Activated CD4-positive, alpha-beta memory T cell treated with anti-CD3 and anti-CD28 coated beads for 36 hours (primary cell): ENCODE results near the gene EMX1. TPM values are rescaled to one million over a fixed set of nuclear protein-coding genes. Genes with fewer than 3 reads are reported as not detected.

Experiments
- CTCF ChIA-PET: fragments of 350-600 bp; sonication (Branson Sonifier 250); formaldehyde crosslinking; loops from one replicate; lab custom pipeline; 2021; ENCODE audit warnings: antibody characterized with exemption, inconsistent platforms; lab: Charles Lee
- POLR2A ChIA-PET: fragments of 350-600 bp; sonication (Branson Sonifier 250); formaldehyde crosslinking; loops from one replicate; lab custom pipeline; 2021; ENCODE audit warnings: antibody characterized with exemption; lab: Charles Lee
- DNase-seq: peaks from one replicate; pipeline ENCODE4 v3.0.0-alpha.2; 2020
- H3K27ac Mint-ChIP-seq: one replicate; pipeline ENCODE4 v1.8.0; 2021; ENCODE audit warnings: mixed read lengths
- H3K27me3 Mint-ChIP-seq: one replicate; pipeline ENCODE4 v1.8.0; 2021; ENCODE audit warnings: mixed read lengths
- H3K36me3 Mint-ChIP-seq: one replicate; pipeline ENCODE4 v1.8.0; 2021; ENCODE audit warnings: mixed read lengths
- H3K4me1 Mint-ChIP-seq: one replicate; pipeline ENCODE4 v1.8.0; 2021; ENCODE audit warnings: low read depth, mixed read lengths
- H3K4me3 Mint-ChIP-seq: one replicate; pipeline ENCODE4 v1.8.0; 2021; ENCODE audit warnings: mild to moderate bottlenecking, mixed read lengths
- H3K9me3 Mint-ChIP-seq: one replicate; pipeline ENCODE4 v1.8.0; 2021; ENCODE audit warnings: mixed read lengths
- intact Hi-C: fragments of 100-400 bp; cut with micrococcal nuclease; formaldehyde crosslinking; loops from one replicate; pipeline ENCODE4 v1.15.1; 2023
- total RNA-seq, 2 experiments: library from RNA; stranded (reverse); gene quantifications; one replicate each; pipeline ENCODE4 v1.2.3, GENCODE V29; 2021

EMX1 gene
- total RNA-seq, 2 experiments from 2014 or later: not detected

DNA sequence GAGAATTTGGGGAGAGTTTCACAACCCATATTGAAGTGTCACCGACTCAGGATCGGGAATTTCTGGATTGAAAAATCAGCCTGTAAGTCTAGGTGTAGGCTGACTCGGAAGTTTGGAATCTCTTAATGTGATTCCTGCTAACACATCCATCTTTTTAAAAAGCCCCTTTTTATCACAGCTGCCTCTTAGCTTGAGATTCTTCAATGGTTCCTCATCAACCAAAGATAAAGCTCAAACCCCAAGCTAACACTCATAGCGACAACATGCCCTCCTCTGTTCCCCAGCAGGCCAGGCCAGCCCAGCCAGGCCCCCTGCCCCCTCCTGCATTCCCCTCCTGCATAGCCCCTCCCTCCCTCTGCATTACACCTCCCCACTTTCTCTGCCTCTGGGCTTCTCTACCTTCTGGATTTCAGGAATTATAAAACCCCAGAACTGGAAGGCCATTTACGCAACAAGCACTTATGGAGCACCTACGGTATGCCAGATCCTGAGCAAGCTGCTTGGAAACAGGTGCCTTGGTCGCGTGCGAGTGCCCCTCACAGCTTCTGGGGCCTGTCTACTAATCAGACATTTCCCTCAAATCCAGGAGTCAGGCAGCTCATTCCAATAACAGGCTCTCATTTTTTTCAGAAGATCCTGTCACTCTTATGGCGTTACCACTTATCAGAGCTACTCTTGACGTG is 63.4 kb downstream of the EMX1 start:
- H3K27me3 Mint-ChIP-seq: no peaks in the 10 kb centered on the region
- intact Hi-C loops: no loop called here
- H3K4me3 Mint-ChIP-seq: no peak overlapping the region

DNA sequence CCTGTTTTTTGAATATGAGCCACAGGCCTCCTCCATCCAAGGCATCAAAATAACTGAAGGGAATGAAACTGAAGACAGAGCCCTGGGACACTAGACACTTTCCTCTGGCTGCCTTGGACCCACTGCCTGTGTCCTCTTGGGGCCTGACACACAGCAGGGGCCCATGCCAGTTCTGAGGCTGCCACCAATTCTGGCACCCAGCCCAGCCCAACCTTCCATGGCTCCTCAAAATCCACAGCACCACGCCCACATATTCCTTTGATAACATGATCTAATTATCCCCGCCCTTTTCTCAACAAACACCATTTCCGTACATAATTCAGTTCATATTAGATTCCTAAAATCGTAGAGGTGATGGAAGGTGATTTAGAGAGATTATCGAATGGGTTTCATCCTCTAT is 64.2 kb downstream of the EMX1 start:
- no peak for DNase-seq
- intact Hi-C loops: no loop called here
- ChIA-PET CTCF (no interaction called here), POLR2A (no interaction called here)
- H3K4me3 Mint-ChIP-seq: no peak overlapping the region
- no peak overlapping the region for H3K27ac Mint-ChIP-seq
- no peaks in the 10 kb centered on the region for H3K27me3 Mint-ChIP-seq
- H3K36me3 Mint-ChIP-seq: no peaks in the 10 kb centered on the region
- H3K4me1 Mint-ChIP-seq: no peaks in the 10 kb centered on the region
- H3K9me3 Mint-ChIP-seq: no peaks in the 10 kb centered on the region

More for the DNA sequence above, 63.4 kb downstream of the EMX1 start:
- DNase-seq: no peak
- CTCF ChIA-PET: interaction anchor here (0.9 to 2.2 kb wide), 2 partner anchors 11 to 88 kb away, joined by 3 to 9 read pairs; no protein-coding TSS in a partner anchor
- Mint-ChIP-seq H3K9me3 (no peaks in the 10 kb centered on the region), H3K36me3 (no peaks in the 10 kb centered on the region), H3K4me1 (no peaks in the 10 kb centered on the region), H3K27ac (no peak overlapping the region)
- POLR2A ChIA-PET: no interaction called here

- intact Hi-C loops: no loop called here
- CTCF ChIA-PET: interaction anchor here (0.7 kb wide), 1 partner anchor 1528 kb away, joined by 4 read pairs; no protein-coding TSS in a partner anchor
- no peak for DNase-seq
- Mint-ChIP-seq H3K36me3 (no peaks in the 10 kb centered on the region), H3K9me3 (no peaks in the 10 kb centered on the region), H3K27ac (no peak overlapping the region), H3K27me3 (no peaks in the 10 kb centered on the region), H3K4me1 (no peaks in the 10 kb centered on the region), H3K4me3 (no peak overlapping the region)
- POLR2A ChIA-PET: no interaction called here
These were observed 64.9 kb downstream of the EMX1 start for GRCh38 chr2:72982219-72982618.

DNA sequence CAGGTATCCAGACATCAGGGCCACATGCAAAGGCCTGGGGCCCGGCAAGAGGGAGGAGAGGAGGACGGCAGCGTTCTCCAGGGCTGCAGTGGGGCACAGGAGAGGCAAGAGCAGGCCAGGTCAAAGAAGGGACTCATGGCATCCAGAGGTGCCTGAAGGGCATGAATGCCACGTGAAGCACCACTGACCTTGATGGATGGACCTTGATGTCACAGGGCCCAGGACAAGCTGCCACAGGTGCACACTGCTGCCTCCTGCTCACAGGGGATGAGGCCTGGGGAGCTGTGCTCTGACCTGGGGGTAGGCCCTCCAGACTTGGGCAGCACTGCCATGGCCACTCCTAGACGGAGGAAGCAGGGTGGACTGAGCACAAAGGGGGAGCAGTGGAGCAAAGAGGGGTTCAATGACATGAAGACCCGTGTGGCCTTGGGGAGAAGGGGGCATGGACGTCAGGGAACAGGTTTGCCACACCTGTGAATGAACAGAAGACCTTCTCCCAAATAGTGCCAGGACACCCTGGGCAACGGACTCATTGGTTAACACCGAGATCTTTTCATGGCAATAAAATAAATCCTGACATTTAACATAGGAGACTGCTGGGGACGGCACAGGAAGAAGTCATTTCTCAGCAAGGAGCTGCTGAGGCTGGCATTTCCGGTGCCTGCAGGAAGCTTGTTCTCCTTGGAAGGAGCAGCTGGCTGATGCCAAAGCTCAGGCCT is 65.6 kb downstream of the EMX1 start:
- Mint-ChIP-seq H3K4me3 (no peak overlapping the region), H3K27me3 (no peaks in the 10 kb centered on the region)

GRCh38 chr2:72983500-72984161 is 66.3 kb downstream of the EMX1 start:
- no peak for DNase-seq
- ChIA-PET POLR2A (no interaction called here), CTCF (interaction anchor here (1.1 to 1.5 kb wide), 2 partner anchors 10 kb away, joined by 5 to 7 read pairs; no protein-coding TSS in a partner anchor)
- intact Hi-C loops: no loop called here
- Mint-ChIP-seq H3K27me3 (no peaks in the 10 kb centered on the region), H3K4me1 (no peaks in the 10 kb centered on the region), H3K9me3 (no peaks in the 10 kb centered on the region), H3K27ac (no peak overlapping the region), H3K4me3 (no peak overlapping the region), H3K36me3 (no peaks in the 10 kb centered on the region)

More for the DNA sequence above, 65.6 kb downstream of the EMX1 start:
- H3K36me3 Mint-ChIP-seq: no peaks in the 10 kb centered on the region
- POLR2A ChIA-PET: no interaction called here
- H3K27ac Mint-ChIP-seq: no peak overlapping the region
- intact Hi-C loops: no loop called here
- CTCF ChIA-PET: interaction anchor here (1.1 to 1.5 kb wide), 2 partner anchors 9 to 11 kb away, joined by 5 to 7 read pairs; no protein-coding TSS in a partner anchor
- DNase-seq: no peak
- no peaks in the 10 kb centered on the region for H3K9me3 Mint-ChIP-seq
- no peaks in the 10 kb centered on the region for H3K4me1 Mint-ChIP-seq

- no peaks in the 10 kb centered on the region for H3K4me1 Mint-ChIP-seq
- CTCF ChIA-PET: interaction anchor here (1.1 to 2.8 kb wide), 3 partner anchors 11 to 193 kb away, joined by 4 to 12 read pairs (median 7); no protein-coding TSS in a partner anchor
These were observed 66.9 kb downstream of the EMX1 start for GRCh38 chr2:72984172-72984671.

More at GRCh38 chr2:72984172-72984671, 66.9 kb downstream of the EMX1 start:
- H3K27me3 Mint-ChIP-seq: no peaks in the 10 kb centered on the region
- H3K36me3 Mint-ChIP-seq: no peaks in the 10 kb centered on the region
- no peak overlapping the region for H3K4me3 Mint-ChIP-seq
- no peak for DNase-seq
- no peaks in the 10 kb centered on the region for H3K9me3 Mint-ChIP-seq
- intact Hi-C loops: no loop called here
- no peak overlapping the region for H3K27ac Mint-ChIP-seq
- POLR2A ChIA-PET: no interaction called here

Other genes with a start within 250 kb of the EMX1 start
- 1 to 10 TPM; 8.5 to 8.6 TPM for gene EXOC6B, start 91.5 kb upstream of the EMX1 start, total RNA-seq
- gene SPR, start 30.1 kb upstream of the EMX1 start, total RNA-seq: 1 to 10 TPM; 7.1 to 8.5 TPM
- gene SFXN5, start 154.2 kb downstream of the EMX1 start, total RNA-seq: 1 to 10 TPM; 4.5 to 7.6 TPM
- 10 to 100 TPM; 11.1 to 11.2 TPM for gene RAB11FIP5, start 195.4 kb downstream of the EMX1 start, total RNA-seq